ES-I3 (cell line): Measurements from ENCODE around the gene NAPB.

ENCODE experiments used
- H3K36me3 ChIP-seq: 2 replicates; pipeline ENCODE4 v1.6.1; 2013; ENCODE audit warnings: mild to moderate bottlenecking, low read length, control low read depth, moderate library complexity; ENCODE audit not compliant: insufficient read depth
- H3K4me1 ChIP-seq: 2 replicates; pipeline ENCODE4 v1.6.1; 2013; ENCODE audit warnings: mild to moderate bottlenecking, control low read depth, low read length; ENCODE audit not compliant: insufficient read depth
- H3K9ac ChIP-seq: 2 replicates; pipeline ENCODE4 v1.6.1; 2013; ENCODE audit warnings: low read depth, mild to moderate bottlenecking, low read length, moderate library complexity
- H3K9me3 ChIP-seq: 2 replicates; pipeline ENCODE4 v1.6.1; 2013; ENCODE audit warnings: mild to moderate bottlenecking, low read length, moderate library complexity; ENCODE audit not compliant: control insufficient read depth, insufficient read depth

The NAPB gene

DNA sequence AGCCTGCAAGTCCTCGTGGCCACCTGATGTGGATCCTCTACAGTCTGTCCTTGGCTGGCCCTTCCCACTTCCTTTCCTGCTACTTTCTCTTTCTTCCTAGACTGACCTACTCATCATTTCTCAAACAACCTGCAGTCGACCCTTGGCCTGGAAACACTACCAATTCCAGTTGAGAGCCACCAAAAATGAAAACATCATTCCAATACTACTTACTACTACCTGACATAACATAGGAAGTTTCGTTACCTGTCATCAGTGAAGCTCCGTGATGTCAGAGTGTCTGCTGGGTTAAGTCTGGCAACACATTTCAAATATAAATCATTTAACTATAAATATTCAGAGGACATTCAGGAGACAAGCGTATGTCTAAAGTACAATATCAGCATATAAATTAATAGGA is 45.5 kb downstream of the NAPB start:
- Histone ChIP-seq H3K9ac (no peak overlapping the region), H3K4me1 (no peaks in the 10 kb centered on the region), H3K9me3 (no peaks in the 10 kb centered on the region), H3K36me3 (peaks cover 33% of the 10 kb centered on the region)

DNA sequence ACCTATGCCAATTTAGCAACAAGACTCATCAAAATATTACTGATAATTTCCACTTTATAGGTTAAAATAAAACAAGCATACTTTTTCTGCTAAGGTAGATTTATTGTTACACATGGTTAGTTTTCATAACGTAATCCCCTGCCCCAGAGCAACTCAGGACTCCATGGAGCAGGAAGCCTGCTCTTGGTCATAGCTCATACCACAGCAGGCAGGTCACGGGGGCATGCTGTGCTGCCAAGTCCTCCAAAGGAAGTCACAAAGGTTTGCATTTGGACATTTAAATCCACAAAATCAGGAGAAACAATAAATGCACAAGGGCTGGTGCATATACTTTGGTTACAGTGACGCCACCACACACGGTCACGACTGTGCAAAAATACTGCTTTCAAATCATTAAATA is 46.8 kb downstream of the NAPB start:
- H3K4me1 ChIP-seq = no peaks in the 10 kb centered on the region
- peaks cover 35% of the 10 kb centered on the region for H3K36me3 ChIP-seq
- H3K9me3 ChIP-seq = no peaks in the 10 kb centered on the region
- H3K9ac ChIP-seq = no peak overlapping the region

DNA sequence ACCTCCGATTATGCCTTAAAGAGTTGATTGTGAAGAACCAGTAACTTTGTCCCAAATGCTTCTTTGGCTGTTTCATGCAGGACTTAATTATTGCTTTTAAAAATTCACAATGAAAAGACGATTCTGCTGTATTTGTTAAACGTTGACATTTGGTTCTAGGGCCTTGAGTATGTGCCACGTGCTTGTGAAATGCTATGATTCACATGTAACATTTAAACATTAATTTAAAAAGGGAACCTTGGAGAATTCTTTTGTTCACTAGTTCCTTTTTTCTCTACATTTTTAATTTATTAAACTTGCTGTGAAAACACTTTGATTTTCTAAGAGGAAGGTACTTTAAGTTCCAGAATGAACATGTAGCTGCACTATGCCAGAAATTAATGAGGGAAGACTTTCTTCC is 49.8 kb downstream of the NAPB start:
- Histone ChIP-seq H3K36me3 (peaks cover 28% of the 10 kb centered on the region), H3K9ac (no peak overlapping the region), H3K4me1 (no peaks in the 10 kb centered on the region), H3K9me3 (no peaks in the 10 kb centered on the region)

DNA sequence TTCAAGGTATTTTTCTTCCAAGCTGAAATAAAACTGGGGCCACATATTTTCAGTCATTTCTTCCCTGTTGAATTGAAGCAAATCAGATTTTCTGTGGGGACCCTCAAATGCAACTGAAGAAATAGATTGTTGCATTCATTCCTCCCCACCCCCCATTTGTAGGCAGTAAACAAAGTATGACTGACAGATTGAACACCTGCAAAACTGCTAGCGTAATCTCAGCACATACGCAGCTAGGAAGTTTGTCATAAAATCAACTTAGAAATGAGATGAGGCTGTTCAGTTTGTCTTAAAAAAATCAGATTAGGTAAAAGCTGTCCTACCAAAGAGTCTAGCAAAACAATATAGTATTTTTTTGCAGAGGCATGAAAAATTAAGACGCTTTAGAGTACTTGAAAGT is 50.4 kb downstream of the NAPB start:
- no peak overlapping the region for H3K9ac ChIP-seq
- no peaks in the 10 kb centered on the region for H3K4me1 ChIP-seq
- no peaks in the 10 kb centered on the region for H3K9me3 ChIP-seq
- H3K36me3 ChIP-seq = peaks cover 25% of the 10 kb centered on the region

DNA sequence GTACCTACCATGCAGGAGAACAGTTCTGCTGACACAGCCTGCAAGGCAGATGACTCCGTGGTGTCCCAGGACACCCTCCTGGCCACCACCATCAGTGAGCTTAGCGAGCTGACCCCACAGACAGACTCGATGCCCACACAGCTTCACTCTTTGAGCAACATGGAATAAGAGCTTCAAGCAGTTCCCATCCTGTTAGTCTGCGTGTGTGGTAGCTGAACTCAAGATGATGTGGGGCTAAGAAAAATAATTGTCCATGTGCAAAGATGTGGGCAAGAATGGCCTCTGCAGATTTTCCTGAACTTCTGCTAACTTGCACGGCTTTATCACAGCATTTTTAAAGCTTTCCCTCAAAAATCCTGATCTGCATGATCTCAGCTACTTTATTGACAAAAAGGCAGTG is 51.0 kb downstream of the NAPB start:
- H3K9me3 ChIP-seq = no peaks in the 10 kb centered on the region
- H3K4me1 ChIP-seq = no peaks in the 10 kb centered on the region
- peaks cover 25% of the 10 kb centered on the region for H3K36me3 ChIP-seq
- H3K9ac ChIP-seq = no peak overlapping the region

DNA sequence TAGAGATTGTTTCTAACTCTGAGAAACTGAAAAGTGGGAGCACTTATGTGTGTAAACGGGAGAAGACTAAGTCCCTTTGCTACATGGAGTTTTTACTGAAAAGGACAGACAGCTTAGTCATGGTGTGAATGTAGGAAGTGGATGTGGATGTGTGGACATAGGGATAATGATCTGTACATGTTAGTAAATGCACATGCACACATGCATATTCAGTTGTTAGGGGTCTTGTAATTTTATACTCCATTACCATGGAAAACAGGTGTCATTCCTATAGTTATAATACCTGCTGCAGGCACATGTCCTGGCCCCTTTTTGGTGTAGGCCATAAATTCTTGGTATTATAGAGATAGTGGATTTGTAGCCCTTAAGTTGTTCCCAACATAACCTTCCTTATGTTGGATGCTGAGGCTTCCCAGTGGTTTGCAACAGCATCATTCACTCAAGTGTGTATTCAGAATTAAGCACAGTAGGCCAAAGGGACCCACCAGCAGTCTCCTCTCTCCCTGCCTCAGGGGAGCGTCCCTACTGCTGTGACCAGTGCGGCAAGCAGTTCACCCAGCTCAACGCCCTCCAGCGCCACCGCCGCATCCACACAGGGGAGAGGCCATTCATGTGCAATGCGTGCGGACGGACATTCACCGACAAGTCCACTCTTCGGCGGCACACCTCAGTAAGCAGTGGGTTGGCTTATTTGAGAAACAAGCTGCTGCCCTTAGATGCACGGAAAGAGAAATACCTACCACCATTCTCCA is 52.0 kb downstream of the NAPB start:
- no peaks in the 10 kb centered on the region for H3K9me3 ChIP-seq
- no peaks in the 10 kb centered on the region for H3K4me1 ChIP-seq
- no peak overlapping the region for H3K9ac ChIP-seq
- peaks cover 25% of the 10 kb centered on the region for H3K36me3 ChIP-seq

DNA sequence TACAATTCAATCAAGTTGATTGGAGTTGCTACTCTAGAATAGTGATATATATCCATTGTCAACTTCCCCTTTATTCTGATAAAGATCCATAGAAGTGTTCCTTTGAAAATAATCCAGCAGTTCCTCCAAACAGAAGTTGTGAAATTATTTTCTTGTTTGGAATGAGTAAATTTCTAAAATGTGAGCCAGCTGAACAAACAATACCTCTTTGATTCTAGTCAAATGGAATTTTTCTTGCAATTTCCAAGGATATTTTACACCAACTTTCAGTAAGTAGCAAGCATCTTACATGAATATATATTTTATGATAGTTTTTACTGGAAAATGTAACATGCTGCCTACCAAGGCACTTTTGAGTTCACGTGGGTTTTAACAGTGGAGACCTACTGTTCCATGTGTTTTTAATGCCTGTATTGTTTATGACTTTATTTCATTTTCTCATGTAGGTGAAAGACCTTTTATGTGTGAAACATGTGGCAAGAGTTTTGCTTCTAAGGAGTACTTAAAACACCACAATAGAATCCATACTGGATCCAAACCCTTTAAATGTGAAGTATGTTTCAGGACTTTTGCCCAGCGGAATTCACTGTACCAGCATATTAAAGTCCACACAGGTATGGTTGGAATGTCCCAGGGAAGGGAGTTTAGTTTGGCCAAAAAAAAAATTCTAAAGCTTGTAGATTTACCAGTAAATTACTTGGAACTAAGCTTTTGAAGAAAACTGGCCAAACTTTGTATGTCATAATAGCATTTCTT is 52.8 kb downstream of the NAPB start:
- Histone ChIP-seq H3K9me3 (no peaks in the 10 kb centered on the region), H3K4me1 (peaks cover 2% of the 10 kb centered on the region; the same call in 1 of the 2 replicates), H3K36me3 (peaks cover 25% of the 10 kb centered on the region), H3K9ac (no peak overlapping the region)

DNA sequence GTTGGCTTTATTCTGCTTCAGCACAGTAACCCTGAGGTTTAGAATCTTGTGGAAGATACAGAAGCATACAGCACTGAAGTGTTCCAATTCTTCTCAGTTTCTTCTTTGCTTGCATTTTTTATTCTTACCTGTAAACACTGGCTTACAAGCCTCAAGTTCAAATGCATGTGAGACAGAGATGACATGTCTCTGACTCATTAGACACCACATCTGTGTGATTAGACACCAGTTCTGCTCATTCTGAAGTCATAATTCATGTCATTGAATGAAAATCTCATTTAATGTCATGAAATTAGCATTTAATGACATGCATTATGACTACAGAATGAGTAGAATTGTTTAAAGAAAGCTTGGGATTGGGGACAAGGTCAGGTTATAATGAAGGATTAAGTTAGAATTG is 53.5 kb downstream of the NAPB start:
- Histone ChIP-seq H3K9ac (no peak overlapping the region), H3K36me3 (peaks cover 22% of the 10 kb centered on the region), H3K4me1 (peaks cover 4% of the 10 kb centered on the region; the same call in 1 of the 2 replicates), H3K9me3 (no peaks in the 10 kb centered on the region)

DNA sequence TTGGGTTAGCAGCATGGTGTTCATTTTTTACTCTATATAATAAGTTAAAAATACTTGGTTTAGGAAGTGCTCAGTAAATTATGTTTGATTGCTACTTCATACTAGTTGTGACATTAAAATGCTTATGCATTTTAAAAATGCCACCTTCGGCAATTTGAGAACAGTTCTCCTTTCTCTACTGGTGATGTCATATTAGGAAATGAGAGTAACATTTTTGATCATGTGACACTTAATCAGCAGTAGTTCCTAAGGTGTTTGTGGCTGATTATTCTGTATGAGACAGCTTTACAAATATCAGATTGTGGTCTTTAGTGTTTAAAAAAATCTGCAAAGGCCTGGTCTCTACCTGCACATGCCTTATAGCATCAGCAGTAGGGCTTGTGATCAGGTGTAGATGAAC is 54.9 kb downstream of the NAPB start:
- no peak overlapping the region for H3K9ac ChIP-seq
- no peaks in the 10 kb centered on the region for H3K9me3 ChIP-seq
- H3K36me3 ChIP-seq = peaks cover 14% of the 10 kb centered on the region
- peaks cover 4% of the 10 kb centered on the region; the same call in 1 of the 2 replicates for H3K4me1 ChIP-seq

DNA sequence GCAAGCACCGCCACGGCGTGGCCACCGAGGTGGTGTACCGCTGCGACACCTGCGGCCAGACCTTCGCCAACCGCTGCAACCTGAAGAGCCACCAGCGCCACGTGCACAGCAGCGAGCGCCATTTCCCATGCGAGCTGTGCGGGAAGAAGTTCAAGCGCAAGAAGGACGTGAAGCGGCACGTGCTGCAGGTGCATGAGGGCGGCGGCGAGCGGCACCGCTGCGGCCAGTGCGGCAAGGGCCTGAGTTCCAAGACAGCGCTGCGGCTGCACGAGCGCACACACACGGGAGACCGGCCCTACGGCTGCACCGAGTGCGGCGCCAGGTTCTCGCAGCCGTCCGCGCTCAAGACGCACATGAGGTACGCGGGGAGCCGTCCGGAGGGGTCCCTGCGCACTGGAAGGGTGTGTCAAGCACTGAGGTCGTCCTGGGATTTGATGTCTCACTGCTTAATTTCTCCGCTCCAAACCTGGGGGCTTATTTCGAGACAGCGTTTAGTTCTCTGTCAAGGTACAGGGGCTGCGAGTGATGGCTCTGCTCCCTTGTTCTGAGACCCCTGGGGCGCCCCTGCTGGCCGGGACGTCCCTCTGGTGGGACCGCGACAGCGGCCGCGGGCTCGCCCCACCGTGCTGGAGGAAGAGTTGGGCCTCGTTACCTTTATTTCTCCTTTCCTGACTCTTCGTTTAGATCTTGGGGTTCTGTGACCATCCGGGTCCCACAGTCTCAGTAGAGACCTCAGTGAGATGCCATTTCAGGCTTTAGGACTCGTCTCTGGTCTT is 55.7 kb downstream of the NAPB start:
- Histone ChIP-seq H3K9me3 (no peaks in the 10 kb centered on the region), H3K9ac (no peak overlapping the region), H3K4me1 (peaks cover 4% of the 10 kb centered on the region; the same call in 1 of the 2 replicates), H3K36me3 (peaks cover 8% of the 10 kb centered on the region)

DNA sequence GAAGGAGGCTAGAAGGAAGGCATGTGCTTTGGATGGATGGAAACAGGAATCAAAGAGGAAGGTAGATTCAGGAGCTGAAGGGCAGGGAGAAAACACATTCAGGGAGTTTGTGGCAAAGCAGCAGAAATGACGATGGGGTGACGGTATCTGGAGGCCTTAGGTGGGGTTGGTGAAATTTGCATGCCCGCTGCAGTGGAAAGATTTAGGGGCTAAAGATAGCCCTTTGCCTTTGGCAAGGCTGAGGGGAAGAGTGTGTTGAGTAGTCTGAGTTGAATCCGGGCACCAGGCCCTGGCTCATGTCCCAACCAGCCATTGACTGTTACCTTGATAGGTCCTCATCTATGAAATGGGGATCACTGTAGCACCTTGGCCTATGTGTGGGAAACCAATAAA is 58.0 kb downstream of the NAPB start:
- Histone ChIP-seq H3K36me3 (no peaks in the 10 kb centered on the region), H3K9ac (peak overlapping the region; percentile 63; the same call in 1 of the 2 replicates), H3K4me1 (peaks cover 7% of the 10 kb centered on the region; the same call in 1 of the 2 replicates), H3K9me3 (no peaks in the 10 kb centered on the region)

DNA sequence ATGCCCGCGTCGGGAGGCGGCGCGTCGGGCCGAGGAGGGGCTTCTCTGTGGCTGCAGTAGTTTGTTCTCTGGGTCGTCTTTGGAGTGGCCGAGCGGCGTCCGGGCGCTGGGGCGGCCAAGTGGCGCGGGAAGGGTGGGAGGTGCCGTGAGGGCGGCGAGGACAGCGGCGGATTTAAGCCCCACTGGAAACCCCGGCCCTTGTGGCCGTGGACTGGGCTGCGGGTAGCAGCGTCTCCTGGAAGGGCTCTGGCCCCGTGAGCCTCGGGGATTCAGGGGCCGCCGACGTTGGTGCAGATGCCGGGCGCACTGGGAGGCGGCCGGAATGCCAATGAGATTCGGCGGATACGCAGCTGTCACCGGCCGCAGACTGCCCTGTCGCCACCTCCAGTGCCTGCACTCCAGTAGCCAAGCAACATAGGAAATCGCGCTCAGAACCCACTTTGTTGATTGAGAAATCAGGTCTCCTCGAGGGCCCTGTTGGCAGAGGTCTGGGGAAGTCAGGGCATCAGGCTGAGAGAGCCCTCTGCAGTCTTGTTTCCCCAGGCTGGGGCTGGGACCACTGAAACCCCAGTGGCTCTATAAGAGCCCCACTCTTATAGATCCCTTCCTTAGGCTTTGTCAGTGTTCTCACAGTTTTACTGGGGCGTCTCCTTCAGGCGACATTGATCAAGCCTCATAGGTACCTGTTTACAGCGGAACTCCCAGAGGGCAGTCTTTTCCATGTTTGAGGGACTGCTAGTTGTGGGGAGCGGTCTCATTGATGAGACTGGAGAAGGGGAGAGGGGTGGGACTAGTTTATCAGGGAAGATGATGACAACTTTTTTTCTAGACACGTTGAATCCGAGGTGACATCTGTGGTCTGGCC is 58.7 kb downstream of the NAPB start:
- H3K4me1 ChIP-seq = peaks cover 7% of the 10 kb centered on the region; the same call in 1 of the 2 replicates

DNA sequence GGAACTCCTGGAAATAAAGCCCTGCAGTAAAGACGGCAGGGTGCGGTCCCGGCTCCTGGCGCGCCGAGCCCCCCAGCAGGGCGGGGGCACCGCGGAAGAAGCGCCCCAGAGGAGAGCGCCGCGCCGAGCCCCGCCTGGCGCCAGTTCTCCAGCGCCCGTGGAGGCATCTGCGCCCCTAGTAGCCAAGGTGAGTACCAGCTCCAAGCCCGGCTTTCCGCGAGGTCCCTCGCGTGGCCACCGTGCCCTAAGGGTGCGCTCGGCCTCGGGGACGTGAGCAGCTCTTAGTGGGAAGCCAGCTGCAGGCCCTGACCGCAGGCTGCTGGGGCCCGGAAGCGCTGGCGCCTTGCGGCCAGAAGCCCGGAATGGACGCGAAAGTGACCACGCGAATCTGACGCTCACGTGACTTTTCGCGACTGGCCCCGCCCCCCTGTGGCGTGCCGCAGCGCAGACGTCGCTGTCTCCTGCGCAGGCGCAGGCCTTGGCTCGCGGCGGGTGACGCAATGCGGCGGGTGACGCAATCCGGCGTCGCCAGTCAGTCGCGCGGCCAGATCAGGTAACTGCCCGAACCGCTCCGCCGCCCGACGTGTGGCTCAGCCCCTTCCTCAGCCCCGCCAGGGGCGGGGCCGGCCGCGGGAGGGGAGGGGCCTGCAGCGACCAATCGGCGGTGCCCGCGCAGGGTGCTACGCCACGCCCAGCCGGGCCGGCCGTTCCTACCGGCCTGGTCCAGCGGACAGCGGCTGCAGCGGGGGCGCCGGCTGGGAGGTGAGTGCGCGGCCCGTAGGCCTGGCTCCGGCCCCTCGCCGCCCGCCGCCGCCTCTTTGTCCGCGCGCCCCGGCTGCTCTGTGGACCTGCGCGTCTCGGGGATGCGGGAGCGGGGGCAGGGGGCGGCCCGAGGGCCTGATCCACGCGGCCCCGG is 59.6 kb downstream of the NAPB start, which contains the start of gene GZF1:
GZF1 (plus strand) TSS at position 707 of the 916 bp plus-strand sequence. CDS start 2,202 bp downstream, outside the sequence.
- Histone ChIP-seq H3K9me3 (no peaks in the 10 kb centered on the region), H3K36me3 (no peaks in the 10 kb centered on the region), H3K4me1 (peaks cover 7% of the 10 kb centered on the region), H3K9ac (peak within 1 kb of the TSS; percentile 92)

More for the DNA sequence above, 58.7 kb downstream of the NAPB start:
- H3K9ac ChIP-seq = peak overlapping the region; percentile 63; the same call in 1 of the 2 replicates
- H3K36me3 ChIP-seq = no peaks in the 10 kb centered on the region
- no peaks in the 10 kb centered on the region for H3K9me3 ChIP-seq
